HG03045 (cell line): Measurements from ENCODE around the gene FARS2.

ENCODE experiments used
- ATAC-seq: cut with Tn5 transposase; IDR thresholded peaks from one replicate; pipeline ENCODE4 v1.9.1; 2021; ENCODE audit warnings: mild to moderate bottlenecking, moderate library complexity; ENCODE audit not compliant: unreplicated experiment

Gene FARS2

GRCh38 chr6:5497896-5498578 lies 236.7 kb downstream of the FARS2 start:
- no peak for ATAC-seq

- no peak for ATAC-seq
Observed at GRCh38 chr6:5498579-5498899, 237.2 kb downstream of the FARS2 start.

- no peak for ATAC-seq
Observed at GRCh38 chr6:5499644-5500306, 238.5 kb downstream of the FARS2 start.

- ATAC-seq = no peak
Observed at GRCh38 chr6:5501837-5502236, 240.5 kb downstream of the FARS2 start.

- ATAC-seq = no peak
Observed at GRCh38 chr6:5504078-5504477, 242.8 kb downstream of the FARS2 start.

GRCh38 chr6:5506149-5506548 lies 244.8 kb downstream of the FARS2 start:
- ATAC-seq = no peak

- no peak for ATAC-seq
Observed at GRCh38 chr6:5506597-5506996, 245.3 kb downstream of the FARS2 start.

GRCh38 chr6:5507131-5507681 lies 245.9 kb downstream of the FARS2 start:
- ATAC-seq = peak; percentile 70

GRCh38 chr6:5509106-5509505 lies 247.8 kb downstream of the FARS2 start:
- ATAC-seq = no peak

- no peak for ATAC-seq
Observed at GRCh38 chr6:5510331-5511133, 249.2 kb downstream of the FARS2 start.

- no peak for ATAC-seq
Observed at GRCh38 chr6:5511954-5512353, 250.6 kb downstream of the FARS2 start.

- ATAC-seq = no peak
Observed at GRCh38 chr6:5512422-5512821, 251.1 kb downstream of the FARS2 start.

GRCh38 chr6:5513408-5513807 lies 252.1 kb downstream of the FARS2 start:
- no peak for ATAC-seq

GRCh38 chr6:5514353-5514752 lies 253.0 kb downstream of the FARS2 start:
- no peak for ATAC-seq

GRCh38 chr6:5515200-5515599 lies 253.9 kb downstream of the FARS2 start:
- ATAC-seq = no peak

GRCh38 chr6:5516036-5516435 lies 254.7 kb downstream of the FARS2 start:
- ATAC-seq = no peak

GRCh38 chr6:5517796-5518195 lies 256.5 kb downstream of the FARS2 start:
- peak; percentile 58 for ATAC-seq

GRCh38 chr6:5518936-5519491 lies 257.7 kb downstream of the FARS2 start:
- ATAC-seq = no peak

- no peak for ATAC-seq
Observed at GRCh38 chr6:5520796-5521195, 259.5 kb downstream of the FARS2 start.

GRCh38 chr6:5521322-5521721 lies 260.0 kb downstream of the FARS2 start:
- ATAC-seq = no peak

GRCh38 chr6:5522147-5522546 lies 260.8 kb downstream of the FARS2 start:
- no peak for ATAC-seq
